ENCODE measurements around the gene SEMA5A.

GRCh38 chr5:9441610-9442009, 104.3 kb downstream of the SEMA5A start:
- TF ChIP-seq GATA2 (IDR thresholded peaks at IDR 0.05; ENCODE audit: low read depth, low read length), result no peak
- no peak for TF ChIP-seq GATA3 (IDR thresholded peaks at IDR 0.05; ENCODE audit: low read depth, low read length)

All from SH-SY5Y (cell line).